UCSD-AML1 (cell line): ENCODE results near the gene MAPRE2.
A peak's percentile ranks its signal among the peaks of the same experiment; 100 is the strongest.

Source experiments
- DNase-seq: peaks from one replicate; lab custom pipeline; 2025; ENCODE audit not compliant: unreplicated experiment; lab: John Stamatoyannopoulos, UW

MAPRE2 gene

DNA sequence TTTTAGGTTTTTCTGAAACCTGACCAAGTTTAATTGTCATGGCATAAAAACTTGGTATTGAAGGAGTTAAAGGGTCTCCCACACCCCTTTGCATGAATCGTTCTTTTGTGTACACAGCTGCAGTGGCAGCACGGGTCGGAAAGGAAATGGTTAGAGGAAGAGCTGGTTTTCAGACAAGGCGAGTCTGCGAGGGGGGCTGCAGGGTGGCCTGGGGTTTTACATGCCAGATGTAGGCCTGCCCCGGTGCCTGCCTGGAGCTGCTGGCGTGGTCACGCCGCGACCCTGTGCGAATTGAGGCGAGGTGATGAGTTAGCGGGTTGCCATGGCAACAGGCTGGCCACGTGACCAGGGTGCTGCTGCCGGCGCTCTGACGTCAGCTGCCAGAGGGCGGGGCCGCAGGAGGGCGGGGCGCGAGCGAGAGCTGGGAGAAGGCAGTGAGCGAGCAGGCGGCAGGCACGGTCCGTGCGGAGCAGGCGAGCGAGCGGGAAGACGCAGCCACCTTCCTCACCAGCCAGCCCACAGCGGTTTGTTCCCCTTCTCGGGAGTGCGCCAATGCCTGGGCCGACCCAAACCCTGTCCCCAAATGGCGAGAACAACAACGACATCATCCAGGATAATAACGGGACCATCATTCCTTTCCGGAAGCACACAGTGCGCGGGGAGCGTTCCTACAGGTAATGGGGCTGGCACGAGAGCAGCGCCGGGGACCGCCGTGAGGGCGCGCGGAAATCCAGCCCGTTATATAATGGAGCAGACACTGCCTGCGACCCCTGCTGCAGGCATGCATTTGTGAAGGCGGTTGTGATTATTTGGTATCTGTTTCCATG lies at the start of gene MAPRE2:
Gene MAPRE2 (plus strand): TSS at position 426 of the 827 bp plus-strand sequence. CDS start 127 bp downstream, at position 553.
- peak; percentile 98 for DNase-seq

DNA sequence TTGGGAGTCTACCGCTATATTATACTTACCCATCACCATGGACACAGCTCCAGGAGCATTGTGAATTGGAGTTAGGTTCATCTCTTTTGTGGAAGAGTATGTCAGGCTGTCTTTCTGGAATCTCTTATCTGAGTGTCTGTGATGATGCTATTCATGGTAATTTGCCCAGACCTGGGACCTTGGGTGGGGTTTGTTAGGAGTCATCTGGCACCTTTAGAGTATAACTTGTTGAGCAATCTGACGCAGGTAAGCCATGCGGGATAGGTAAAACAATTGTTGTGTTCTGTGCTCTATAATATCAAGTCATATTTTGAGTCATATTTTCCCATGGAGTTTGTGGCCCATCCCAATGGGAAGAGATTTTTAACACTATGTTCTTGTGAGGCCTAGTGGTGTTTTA lies 49.7 kb upstream of the MAPRE2 start:
- DNase-seq = no peak

DNA sequence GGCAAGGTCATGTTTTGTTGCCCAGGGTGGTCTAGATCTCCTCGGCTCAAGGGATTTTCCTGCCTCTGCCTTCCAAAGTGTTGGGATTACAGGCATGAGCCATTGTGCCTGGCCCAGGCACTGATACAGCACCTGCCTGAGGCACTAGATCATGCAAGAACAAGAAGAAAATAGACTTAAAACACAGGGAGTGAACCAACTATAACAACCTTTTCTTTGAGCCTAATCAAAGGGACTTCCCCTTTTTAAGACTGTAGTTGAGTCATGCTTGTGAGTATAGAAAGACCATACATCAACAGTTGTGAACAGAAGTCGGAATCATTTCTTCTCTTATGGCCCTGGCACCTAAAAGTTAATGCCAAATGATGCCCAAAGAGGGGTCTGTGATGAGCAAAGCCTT lies 47.9 kb upstream of the MAPRE2 start:
- no peak for DNase-seq

DNA sequence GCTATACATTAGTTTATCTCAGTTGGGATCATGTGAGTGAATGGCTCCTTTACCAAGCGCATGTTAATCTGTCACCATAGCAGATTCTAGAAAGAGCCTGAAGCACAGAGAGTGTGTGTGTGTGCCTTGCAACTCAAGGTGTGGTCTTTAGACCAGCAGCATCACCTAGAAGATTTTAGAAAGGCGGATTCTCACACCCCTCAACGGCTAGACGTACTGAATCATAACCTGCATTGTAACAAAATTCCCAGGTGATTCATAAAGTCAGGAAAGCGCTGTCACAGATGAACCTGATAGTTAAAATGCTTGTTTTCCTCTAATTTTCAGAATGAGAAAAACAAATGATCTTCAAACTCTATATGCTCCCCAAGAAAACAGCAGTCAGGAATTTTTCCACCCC lies 45.5 kb upstream of the MAPRE2 start:
- no peak for DNase-seq

DNA sequence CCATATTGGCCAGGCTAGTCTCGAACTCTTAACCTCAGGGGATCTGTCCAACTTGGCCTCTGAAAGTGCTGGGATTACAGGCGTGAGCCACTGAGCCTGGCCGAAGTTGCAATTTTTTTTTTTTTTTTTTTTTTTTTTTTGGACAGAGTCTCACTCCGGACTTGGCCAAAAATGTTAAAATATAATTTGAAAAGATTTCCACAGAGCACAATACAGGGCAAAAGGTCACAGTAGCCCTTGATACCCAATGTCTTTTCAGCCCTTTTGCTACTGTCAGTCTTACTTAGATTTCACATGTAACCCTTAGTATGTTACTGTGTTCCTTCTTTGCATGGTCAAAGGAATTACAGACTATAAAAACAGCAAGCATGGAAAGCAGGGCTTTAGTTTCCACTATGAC lies 42.6 kb upstream of the MAPRE2 start:
- no peak for DNase-seq

DNA sequence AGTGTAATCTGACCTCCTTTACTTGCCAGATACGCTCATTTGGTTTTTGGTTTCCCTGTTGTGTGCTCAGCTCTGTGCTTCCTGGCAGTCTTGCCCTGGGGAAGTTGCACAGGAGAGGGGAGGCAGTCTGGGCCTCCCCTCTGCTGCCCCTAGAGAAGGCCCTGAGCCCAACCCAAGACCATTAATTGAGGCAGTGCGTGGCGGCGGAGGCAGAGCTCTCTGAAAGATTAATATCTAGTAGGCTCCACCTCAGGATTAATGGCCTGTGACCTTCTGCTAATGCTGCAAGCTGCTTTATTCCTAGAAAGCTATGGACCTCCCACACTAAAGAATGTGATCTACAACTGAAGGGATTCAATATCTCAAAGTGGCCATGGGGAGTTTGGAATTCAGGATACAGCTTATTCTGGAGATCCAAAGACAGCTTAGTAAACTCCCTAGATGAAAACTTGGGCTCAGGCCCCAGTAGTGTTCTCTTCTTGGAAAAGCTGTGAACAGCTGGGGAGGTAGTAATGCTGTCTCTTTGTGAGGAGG lies 41.4 kb upstream of the MAPRE2 start:
- DNase-seq = no peak

DNA sequence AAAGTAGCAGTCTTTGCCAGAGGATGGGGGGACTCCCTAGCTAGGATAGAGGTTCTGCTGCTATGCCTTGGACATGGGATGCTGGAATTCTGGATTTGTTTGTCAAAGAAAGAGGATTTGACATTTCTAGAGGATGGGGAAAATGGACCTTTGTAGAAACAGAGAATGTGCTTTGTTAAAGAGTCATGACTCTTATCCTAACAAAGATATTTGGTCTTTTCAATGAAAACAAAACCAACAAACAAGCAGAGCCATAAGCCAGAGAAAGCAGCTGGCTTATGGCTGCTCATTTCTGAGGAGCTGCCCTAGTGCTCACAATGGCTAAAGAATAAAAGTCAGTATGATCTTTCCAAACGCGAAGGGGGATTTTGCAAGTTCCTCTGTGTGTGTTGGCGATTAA lies 40.8 kb upstream of the MAPRE2 start:
- no peak for DNase-seq

DNA sequence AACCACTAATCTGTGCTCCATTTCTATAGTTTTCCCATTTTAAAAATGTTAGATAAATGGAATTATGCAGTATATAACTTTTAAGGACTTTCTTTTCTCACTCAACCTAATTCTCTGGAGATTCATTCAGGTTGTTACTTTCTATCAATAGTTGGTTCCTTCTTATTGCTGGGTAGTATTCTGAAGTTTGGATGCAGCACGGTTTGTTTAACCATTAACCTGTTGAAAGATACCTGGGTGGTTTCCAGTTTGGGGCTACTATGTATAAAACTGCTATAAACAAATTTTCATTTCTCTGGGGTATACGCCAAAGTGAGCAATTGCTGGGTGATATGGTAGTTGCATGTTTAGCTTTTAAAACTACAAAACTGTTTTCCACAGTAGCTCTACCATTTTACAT lies 39.1 kb upstream of the MAPRE2 start:
- no peak for DNase-seq

DNA sequence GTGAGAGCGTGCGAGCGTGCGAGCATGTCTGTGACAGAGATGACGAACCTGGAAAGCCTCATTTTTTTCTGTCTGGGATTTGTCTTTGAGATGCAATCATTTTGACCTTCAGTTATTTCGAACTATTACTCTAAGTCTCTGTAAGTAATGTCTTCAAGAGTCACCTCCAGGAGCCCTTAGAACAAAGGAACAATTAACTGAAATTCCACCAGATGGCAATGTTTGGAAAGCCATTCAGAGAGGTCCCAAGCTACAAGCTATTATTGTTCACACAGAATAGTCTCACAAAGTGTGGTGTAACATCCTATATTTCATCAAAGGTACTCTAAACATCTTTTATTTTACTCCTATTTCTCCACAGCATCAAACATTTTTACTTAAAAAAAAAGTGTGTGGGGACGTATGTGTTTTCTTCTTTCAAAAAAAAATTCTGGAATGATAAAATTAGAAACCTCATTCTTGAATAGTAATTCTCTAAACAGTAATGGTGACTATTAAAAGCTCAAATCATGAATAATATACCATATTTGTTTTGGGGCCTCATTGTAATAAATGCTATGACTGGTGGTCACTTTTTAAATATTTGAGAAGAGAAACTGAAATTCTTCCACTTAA lies 35.1 kb upstream of the MAPRE2 start:
- no peak for DNase-seq

DNA sequence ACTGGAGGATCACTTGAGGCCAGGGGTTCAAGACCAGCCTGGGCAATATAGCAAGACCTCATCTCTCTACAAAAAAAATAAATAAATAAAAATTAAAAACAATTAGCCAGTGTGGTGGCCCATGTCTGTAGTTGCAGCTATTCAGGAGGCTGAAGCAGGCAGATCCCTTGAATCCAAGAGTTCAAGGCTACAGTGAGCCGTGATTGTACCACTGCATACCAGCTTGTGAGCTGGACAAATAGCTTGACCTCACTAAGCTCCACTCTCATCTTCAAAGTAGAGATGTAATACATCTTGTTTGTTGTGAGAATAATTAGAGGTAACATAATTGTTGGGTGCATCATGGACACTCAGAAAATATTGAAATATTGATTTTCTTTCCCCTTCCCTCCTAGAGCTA lies 31.1 kb upstream of the MAPRE2 start:
- no peak for DNase-seq

DNA sequence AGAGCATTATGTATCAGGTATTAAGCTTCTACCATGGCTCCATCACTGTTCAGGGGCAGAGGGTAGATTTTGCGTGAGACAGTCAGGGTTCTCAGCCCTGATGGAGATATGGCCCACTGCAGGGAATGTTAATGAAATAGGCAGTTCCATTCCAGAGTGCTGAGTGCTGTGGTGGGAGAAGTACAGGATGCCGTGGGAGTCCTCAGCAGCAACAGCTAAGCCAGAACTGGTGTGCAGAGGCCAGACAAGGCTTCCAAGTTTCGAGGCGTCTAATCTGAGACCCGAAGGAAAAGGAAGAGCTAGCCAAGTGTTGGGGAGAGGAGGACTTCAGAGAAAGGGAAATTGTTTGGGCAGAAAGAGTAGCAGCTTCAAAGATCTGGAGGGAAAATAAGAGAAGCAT lies 30.2 kb upstream of the MAPRE2 start:
- DNase-seq = no peak

DNA sequence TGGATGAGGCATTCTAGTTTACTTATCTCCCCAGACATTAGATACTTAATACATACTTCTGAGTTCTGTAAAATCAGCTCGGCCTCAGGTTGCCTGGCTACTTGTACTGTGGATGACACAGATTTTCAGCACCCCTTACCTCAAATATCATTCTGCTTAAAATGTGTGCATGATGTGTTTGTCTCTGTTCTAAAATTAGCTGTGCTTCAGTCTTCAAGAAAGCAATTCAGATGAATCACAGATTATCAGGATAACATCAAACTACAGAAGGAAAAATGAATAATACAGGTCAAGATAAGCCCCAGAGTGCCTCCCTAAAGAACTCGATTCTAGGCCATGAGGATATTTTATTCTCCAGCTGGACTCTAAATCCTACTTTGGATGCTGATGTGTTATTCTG lies 21.3 kb upstream of the MAPRE2 start:
- DNase-seq = no peak

DNA sequence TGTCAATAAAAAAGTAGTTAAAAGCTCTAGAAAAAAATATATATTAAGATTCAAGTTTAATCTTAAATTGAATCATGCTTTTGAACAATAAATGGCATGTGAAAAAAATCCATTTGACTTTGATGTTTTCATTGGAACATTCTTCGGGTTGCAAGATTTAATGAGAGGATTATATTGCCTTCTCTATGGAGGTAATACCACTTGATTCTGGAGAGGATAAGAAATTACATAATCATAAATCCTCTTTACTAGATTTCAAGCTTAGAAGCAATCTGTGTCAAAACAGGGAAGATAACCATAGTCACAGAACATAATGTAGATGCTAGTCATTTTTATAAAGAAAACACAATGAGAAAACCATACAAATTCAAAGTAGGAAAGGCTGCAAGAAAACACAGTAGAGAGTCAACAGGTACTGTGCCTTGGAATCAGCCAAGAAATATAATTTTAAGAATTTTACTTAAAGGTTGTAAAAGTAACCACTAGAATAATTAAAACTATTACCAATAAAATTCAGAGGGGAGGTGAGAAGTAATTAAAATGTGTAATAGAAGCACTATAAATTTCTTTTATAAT lies 18.7 kb upstream of the MAPRE2 start:
- no peak for DNase-seq

DNA sequence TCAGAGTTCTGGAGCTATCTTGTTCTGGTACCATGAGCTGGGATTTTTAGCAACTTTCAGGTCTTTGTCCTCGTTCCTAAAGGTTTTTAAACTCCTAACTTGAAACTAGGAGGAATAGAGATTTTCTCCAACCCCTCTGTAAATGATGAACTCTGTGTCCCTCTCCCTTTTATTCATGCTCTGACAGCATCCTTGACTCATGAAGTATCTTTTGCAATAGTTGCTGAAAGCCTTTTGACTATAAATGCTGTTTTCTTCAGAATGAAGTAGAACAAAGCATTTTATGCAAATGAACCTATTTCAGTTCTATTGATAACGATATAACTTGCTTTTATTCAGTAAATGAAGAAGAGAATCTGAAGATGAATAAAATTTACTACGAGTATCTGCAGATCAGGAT lies 17.0 kb upstream of the MAPRE2 start:
- no peak for DNase-seq

DNA sequence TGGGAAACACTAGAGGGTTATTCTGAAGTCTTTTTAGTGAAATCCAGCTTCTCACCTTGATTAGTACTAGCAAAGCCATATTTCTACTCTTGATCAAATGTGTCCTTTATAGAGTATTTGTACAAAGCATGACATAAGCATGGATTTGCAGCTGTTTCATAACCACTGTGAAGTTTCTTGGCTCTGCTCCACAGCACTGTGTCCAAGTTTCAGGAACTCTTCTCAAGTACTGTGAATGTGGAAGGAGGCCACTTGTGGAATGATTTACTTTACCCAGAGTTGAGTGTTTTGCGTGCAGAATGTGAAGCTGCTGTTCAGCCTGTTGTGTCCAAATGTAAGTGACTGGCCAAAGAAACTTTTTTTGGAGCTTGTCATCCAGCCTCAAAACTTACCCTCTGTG lies 16.2 kb upstream of the MAPRE2 start:
- DNase-seq = no peak

DNA sequence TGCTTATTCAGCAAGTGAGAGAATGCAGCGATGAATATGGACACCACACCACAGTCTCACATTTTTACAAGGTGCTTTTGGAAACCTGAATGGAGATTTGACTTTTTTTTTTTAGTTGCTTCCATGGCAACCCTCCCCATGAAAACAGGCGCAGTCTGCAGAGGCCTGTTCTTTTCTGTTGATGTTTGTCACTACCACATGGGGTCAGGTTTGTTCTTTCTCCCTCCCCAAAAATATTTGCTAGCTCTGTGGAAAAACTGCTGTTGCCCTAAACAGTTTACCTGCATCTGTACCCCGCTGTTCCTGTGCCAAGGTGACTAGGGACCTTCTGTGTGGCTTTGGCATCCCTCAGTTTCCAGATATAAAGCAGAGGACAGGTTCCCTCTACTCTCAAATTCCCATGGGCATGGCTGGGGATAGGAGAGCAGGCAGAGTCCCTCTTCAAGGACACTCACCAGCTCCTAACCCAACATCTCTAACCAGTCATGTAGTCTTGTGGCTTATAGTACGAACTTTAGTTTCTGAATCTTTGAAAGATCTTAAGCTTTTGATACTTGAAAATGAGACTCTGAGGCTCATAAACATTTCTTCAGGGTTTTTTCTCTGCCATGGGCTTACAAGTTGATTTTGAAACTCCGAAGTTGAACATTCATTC lies 14.7 kb upstream of the MAPRE2 start:
- no peak for DNase-seq

DNA sequence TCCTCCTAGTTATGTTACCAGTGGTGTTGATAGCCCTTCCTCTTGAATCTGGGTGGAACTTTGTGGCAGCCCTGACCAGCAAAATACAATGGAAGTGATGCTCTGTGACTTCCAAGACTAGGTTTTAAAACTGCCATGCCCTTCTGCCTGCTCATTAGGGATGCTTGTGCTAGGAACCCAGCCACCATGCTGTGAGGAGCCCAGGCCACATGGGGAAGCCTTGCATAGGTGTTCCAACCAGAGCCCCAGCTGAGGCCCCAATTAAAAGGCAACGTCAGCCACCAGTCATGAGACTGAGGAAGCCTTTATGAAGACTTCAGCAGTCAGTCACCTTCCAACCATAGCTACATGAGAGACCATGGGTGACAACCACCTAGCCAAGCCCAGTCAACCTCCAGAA lies 14.0 kb upstream of the MAPRE2 start:
- no peak for DNase-seq

DNA sequence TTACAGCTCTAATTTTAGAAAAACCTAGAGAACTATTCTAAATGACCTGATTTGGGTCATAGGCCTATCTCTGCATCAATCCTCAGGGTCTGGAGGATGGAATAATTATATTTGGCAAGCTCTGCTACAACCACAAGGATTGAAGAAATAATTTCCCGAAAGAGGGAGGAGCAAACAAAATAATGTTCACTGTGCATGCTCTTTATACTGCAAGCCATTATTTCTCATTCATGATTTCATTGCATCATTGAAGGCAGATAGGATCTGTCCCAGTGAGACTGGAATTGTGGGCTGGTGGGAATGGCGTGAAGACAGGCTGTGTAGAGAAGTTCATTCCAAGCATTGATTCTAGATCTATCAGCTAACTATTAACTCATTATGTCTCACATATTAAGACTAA lies 12.7 kb upstream of the MAPRE2 start:
- no peak for DNase-seq

DNA sequence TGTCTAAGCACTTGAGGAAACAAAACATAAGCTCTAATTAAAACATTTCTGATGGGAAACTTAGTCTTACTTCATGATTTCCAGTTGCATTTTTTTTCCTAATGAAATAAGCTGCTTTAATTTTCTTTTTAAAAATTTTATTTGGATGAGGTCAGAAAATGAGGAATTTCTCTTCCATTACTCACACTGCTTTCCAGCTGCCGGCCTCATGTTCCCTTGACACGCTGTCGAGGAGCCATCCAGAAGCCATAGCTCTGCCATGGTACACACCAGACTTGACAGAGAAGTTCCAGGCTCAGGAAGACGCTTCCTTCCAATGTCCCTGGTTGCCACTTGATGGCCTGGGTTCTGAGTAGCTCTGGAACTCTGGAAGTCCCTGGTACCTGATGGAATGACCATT lies 12.1 kb upstream of the MAPRE2 start:
- DNase-seq = no peak

DNA sequence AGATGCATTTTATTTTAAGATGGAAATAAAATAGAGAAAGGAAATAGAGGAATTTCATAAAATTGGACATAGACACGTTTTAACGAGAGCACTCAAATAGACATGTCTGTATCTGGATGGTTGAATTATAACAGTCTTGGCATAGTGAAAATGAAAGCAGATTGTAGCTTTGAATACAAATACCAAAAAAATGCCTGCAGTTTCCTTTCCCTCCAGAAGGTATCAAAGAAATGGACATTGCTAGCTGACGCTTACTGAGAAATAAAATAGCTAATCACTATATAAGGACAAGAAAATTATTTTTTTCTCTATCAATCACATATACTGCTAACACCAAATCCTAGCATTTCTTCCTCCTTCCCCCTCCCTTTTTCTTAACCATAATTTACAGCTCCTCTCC lies 11.4 kb upstream of the MAPRE2 start:
- DNase-seq = no peak

DNA sequence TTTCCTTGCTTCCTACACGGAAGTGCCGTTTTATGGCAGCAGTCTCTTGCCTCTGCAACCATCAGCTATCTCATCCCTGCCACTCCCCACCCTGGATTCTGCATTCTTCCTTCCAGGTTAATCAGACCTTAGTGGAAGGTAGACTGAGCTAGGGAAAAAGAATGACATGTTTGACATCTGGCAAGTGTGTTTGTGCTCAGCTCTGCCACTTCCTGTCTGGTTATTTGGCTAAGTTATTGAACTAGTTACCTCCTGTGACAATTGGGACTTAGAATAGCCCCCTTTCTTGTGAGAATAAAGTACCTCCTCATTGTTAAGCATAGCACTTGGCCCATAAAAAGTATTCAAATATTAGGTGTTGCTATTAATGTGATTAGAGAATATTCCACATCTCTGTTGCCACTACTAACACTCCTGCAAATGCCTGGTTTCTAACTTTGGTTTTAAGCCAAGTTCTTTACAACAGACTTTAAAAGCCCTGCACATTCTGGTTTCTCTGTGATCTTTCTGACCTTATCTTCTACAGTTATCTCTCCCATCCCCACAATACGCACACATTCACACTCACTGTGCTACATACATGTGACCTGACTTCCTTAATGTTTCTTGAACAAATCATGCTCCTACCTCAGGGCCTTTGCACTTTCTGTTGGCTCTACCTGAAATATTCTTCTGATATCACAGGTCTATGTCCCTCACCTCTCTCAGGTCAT lies 10.8 kb upstream of the MAPRE2 start:
- DNase-seq = no peak
